CMK (cell line): Measurements from ENCODE around the gene B3GNT2.
"Not testable (repeated sequence)": the region's sequence is repeated elsewhere in the genome, so short reads cannot be mapped to it uniquely, and the experiment has no call there.

Source experiments
- DNase-seq: peaks from one replicate; pipeline ENCODE4 v3.0.0-alpha.2; 2010; ENCODE audit warnings: low read depth

The B3GNT2 gene

DNA sequence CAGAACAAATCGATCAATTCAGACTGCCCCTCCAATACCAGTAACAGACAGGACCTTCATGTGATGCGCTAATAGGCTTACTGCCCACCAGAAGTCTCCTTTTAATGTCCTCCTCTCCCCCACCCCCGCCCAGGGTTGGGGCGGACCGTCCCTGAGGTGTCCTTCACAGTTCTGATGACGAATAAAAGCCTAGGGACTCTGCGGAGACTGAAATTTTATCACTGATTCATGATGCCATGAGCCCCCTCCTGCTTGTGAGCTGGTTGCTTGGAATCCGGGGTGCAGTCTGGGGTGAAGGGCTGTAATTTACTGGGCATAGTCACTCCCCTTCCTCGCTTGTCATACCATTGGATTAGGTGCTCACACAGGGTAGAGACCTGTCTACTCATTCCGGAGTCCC lies 42.3 kb downstream of the B3GNT2 start:
- no peak for DNase-seq

GRCh38 chr2:62240546-62240945 lies 44.6 kb downstream of the B3GNT2 start:
- no peak for DNase-seq

- no peak for DNase-seq
These were observed 48.1 kb downstream of the B3GNT2 start for GRCh38 chr2:62243983-62244382.

DNA sequence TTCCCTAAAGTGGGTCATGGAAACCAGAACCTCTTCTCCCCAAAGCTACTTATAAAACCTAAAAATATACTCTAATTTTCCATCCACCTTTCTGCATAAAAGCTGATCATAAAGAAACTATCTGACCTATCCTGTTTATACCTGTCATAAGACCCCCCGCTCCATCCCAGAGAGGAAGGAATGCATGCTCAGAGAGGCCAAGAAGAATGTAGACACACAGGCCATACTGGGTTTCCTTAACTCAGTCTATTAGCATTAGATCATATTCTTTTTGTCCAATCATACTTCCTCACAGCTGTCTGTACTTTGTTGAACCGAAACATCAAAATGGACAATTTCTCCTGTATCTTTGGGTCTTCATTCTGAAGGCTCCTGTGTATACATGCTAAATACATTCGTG lies 52.3 kb downstream of the B3GNT2 start:
- no peak for DNase-seq

- no peak for DNase-seq
These were observed 54.3 kb downstream of the B3GNT2 start for GRCh38 chr2:62250239-62250638.

DNA sequence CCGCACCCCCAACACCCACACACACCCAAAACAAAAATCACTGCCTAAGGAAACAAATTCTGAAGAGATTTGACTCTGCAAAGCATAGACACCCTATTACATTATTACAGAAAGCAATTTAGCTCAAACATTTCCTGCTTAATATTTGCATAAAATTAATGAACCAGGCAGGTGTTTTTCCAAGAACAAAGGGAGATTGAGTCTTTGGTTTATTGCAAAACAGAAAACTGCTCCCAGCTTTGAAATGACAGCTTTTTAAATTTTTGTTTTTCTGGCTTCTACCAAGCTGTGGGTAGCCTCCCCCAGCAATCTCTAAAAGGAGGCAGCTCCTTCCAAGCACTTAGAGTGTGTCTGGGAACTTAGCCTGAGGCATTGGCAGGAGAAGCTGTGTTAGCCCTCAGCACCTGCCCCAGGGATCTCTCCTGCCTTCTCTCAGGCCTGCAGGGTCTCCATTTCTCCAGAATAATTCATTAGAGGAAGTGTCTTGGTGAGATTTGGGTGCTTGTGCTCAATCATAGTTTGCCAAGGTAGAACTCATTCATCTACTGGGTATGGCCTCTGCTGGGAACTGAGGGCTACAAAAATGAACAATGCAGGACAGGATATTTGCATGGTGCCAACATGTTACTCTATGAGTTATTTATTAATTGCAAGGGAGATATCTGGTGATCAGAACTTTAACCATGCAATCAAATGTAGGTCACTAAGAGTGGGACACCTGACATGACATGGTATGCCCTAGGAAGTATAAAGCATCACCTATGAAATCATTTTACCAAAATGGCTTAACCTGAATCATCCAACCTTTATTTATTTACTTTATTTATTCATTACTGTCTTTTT lies 58.7 kb downstream of the B3GNT2 start:
- DNase-seq = no peak

- no peak for DNase-seq
These were observed 61.6 kb downstream of the B3GNT2 start for GRCh38 chr2:62257466-62257865.

DNA sequence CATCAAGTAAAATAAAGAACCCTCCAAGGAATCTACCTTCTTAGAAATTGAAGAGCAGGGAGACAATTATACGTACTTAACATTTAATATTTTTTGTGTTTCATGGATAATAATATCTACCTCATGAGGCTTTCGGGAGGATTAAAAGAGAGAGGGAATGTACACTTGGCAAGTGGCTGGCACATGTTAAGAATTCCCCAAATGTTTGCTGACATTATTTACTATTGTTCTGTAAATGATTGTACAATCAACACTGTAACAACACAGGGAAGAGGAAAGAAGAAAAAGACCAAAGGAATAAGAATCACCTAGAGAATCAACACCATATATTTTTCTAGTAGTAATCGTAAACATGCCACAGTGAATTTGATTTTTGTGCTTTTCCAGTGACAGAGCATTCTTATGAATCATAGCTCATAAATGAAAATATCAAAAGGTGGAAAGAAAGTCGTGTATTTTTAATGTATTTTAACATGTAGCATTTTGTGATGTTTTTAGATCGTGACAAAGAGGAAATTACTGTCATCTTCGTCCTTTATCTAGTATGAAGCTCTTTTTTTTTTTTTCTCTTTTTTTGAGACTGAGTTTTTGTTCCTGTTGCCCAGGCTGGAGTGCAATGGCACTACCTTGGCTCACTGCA lies 67.3 kb downstream of the B3GNT2 start:
- no peak for DNase-seq

- DNase-seq = no peak
These were observed 68.3 kb downstream of the B3GNT2 start for GRCh38 chr2:62264186-62264585.

GRCh38 chr2:62265106-62265505 lies 69.2 kb downstream of the B3GNT2 start:
- no peak for DNase-seq

DNA sequence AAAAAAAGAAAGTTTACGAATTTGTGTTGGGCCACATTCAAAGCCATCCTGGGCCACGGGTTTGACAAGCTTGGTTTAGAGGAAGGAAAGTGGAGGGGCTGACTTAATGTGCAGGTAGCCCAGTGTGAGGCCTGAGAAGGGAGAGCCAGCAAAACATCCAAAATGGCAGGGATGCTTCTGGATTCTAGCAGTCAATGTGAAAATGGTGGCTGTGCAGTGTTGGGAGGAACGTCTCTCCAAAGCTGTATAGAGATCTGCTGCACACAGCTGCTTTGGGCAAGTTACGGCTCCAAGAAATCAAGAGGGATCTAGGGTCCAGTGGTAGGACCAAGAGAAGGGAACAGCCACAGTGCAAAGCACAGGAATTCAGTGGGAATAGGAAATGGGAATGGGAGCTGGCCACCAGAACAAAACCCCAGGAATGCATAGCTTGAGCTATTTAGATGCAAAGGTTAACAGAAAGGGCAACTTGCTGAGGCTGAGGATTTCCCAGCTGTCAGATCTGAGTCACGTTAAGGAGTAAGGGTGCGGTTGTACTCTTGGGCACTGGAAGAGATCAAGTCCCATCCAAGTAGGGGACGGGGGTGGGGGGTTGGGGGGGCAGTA lies 70.6 kb downstream of the B3GNT2 start:
- no peak for DNase-seq

DNA sequence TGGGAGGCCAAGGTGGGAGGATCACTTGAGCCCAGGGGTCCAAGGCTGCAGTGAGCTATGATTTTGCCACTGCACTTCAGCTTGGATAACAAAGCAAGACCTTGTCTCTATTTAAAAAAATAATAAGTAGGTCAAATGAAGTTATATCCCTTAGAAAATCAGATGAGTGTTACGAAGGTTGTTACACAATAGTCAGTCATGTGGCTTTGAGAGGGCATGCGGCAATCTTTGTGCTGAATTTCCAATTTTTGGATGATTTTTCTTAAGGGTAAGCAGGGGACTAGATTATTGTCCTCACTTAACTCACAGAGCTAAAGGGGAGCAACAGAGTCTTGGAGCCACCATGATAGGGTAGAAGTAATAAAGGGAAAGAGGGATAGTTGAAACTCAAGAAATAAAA lies 71.8 kb downstream of the B3GNT2 start:
- no peak for DNase-seq

GRCh38 chr2:62268681-62269188 lies 72.8 kb downstream of the B3GNT2 start:
- not testable (repeated sequence) for DNase-seq

DNA sequence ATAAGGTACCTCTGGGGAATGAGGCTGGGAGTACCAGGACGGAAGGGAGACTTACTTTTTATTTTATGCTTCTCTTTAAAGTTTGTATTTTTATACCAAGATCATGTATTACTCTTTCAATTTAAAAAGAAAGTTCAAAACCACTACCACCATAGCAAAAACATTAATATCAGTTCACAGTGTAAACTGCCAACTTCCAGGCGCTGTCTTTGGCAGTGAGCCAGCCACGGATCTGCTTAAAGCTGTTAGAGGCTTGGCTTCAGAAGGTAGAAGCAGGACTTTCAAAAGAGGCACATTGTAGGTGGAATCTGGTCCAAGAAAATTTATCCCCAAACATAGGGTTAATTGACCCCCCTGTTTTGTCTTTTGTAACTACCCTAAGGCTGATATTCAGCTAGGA lies 74.8 kb downstream of the B3GNT2 start:
- DNase-seq = no peak
